ENCODE results near the gene PLA2G2D.
A peak's percentile ranks its signal among the peaks of the same experiment; 100 is the strongest.

Gene PLA2G2D, protein sequence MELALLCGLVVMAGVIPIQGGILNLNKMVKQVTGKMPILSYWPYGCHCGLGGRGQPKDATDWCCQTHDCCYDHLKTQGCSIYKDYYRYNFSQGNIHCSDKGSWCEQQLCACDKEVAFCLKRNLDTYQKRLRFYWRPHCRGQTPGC

DNA sequence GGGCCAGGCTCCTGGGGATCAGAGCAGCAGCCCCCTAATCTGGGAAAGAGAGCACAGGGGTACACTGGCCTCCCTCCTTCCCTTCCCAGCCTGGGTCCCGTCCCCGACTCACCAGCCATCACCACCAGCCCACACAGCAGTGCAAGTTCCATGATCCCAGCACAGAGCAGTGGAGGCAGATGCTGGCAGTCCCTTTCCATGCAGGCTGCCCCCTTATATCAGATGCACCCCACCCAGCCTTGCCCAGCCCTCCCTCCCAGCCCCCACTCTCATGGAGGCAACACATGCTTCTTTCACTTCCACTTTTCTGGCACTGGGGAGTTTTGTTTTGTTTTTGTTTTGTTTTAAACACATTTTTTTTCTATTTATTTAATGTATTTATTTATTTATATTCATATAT, at the start of gene PLA2G2D:
Gene PLA2G2D, minus strand, starts transcription at position 190 of the 400 bp plus-strand sequence. Its CDS starts 38 bp downstream, at position 152.
- no peak for DNase-seq (ENCODE audit: low read depth)

DNA sequence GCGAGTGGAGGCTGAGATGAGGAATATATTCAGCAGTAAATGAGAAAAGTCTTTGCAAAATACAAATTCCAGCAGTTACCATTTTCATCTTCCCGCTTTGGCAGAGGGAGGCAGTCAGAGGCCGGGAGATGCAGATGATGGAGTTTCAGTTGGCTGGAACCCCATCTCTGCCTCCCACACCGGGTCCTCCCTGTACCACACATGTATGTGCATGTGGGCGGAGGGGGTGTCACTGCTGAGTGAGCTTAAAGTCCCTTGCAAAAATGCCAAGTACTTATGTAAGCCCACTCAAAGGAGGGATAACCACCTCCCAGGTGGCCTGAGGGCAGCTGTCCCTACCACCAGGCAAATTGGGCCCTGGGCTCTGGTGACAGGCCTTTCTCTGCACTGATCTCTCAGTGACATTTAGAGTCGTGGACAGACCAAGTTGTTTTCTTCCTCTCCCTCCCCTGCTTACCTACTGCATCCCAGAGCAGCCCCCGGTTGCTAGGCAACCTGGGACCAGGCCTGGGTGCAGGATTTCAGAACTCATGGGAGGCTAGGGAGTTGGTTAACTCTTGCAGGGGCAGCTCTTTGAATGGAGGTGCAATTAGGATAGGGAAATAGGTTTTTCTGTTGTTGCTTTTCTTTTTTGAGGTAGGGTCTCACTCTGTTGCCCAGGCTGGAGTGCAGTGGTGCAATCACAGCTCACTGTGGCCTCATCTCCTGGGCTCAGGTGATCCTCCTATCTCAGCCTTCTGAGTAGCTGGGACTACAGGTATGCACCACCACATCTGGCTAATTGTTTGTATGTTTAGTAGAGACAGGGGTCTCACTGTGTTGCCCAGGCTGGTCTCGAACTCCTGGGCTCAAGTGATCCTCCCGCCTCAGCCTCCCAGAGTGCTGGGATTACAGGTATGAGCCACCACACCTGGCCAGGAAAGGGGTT, 49.5 kb upstream of the PLA2G2D start:
- DNase-seq (ENCODE audit: low read depth): no peak

DNA sequence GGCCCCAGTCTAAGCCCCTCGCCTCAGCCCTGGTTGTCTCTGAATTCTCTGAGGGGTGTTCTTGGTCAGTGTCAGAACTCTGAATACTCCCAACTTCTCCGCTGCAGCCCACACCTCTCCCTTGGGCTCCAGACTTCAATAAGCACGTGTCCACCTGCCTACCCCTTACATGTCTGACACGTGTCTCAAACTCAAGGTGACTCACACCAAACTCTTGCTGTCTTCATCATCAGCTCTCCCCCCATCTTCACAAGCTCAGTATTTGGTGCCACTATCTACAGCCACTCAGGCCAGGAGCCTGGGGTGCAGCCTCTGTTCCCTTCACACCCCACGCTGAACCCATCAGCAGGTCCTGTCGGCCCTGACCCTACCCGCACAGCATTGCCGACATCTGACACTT, 47.8 kb upstream of the PLA2G2D start:
- DNase-seq (ENCODE audit: low read depth): no peak

DNA sequence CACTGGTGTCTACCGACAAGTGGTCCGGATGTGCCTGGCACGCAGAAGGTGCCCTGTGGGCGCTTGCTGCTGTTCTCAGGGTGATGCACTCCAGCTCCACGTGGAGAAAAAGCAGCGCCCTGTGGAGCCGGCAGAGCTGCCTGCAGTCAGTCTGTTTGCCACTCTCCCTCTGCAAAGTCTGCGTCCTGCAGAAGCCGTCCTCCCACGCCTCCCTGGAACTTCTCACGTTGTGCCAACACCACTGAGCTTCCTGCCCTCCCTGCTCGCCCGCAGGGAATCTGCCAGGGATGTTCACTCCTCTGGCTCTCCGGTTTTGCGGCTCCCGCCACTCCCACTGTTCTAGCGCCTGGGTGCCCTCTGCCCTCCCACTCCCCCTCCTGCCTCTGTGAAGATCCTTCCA, 46.7 kb upstream of the PLA2G2D start:
- DNase-seq (ENCODE audit: low read depth): no peak

DNA sequence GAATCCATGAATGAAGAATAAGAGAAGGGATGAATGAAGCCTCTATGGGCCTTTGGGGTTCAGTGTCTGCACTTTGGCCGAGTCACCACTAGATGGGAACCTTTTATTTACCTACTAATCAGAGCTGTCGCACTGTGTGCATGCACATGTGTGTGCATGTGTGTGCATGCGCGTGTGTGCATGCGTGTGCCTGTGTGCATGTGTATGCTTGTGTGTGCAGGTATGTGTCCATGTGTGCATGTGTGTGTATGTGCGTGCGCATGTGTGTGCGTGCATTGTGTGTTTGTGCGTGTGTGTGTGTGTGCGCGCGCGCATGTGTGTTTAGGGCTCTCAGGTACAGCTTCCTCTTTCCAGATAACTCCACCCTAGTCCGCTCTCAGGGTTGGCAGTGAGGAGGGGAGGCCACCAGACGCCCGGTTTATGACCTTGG, 46.2 kb upstream of the PLA2G2D start:
- DNase-seq (ENCODE audit: low read depth): no peak

DNA sequence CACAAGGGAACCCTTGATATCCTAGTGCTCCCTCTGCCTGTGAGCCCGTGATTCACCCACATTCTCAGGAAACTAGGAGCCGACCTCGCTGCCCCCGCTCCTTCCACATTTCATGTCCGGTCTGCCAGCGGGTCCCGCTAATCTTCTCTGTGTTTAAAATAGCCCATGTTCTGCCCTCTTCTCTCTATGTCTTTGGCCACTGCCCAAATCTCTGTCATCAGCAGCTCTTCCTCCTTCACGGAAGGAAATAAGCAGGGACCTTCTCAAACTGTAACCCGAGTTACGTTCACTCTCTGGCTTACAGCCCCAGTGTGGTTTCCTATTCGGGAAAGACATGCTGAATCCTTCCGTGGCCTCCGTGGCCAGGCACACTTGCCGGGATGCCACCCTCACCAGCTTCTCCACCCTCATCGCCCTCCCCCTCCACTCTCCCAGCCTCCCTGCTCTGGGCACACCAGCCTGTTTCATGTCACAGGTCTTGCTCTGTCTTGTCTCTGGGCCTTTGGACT, 45.4 kb upstream of the PLA2G2D start:
- no peak for DNase-seq (ENCODE audit: low read depth)

DNA sequence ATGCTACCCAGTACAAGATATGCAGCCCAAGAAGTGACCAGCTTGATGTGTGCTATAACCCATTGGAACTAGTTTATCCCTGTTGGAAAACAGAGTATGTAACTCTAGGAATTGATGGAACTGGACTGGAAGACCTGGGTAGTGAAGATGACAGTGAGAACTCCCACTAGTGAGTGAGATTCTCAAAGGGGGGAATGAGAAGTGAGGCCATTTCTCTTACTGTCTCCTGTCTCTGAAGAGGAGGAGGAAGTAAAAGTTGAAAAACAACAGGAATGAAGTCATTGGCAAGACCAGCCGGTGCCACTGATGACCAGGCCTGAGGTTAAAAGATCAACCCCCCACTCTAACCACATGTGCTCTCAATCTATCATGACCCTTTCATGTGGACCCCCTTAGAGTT, 40.7 kb upstream of the PLA2G2D start:
- no peak for DNase-seq (ENCODE audit: low read depth)

DNA sequence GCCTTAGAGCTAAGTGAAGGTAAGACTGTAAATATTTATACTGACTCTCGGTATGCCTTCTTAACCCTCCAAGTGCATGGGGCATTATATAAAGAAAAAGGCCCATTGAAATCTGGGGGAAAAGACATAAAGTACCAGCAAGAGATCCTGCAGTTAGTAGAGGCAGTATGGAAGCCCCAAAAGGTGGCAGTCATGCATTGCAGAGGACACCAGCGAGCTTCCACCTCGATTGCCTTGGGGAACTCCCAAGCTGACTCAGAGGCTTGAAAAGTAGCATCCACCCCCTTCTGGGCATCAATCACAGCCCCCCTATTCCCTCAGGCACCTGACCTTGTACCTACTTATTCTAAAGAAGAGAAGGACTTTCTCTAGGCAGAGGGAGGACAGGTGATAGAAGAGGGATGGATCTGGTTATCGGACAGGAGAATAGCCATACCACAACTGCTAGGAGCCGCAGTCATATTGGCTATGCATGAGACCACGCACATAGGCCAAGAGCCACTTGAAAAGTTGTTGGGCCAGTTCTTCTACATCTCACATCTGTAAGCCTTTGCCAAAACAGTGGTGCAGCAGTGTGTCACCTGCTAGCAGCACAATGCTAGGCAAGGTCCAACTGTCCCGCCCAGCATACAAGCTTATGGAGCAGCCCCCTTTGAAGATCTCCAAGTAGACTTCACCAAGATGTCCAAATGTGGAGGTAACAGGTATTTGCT, 39.2 kb upstream of the PLA2G2D start:
- no peak for DNase-seq (ENCODE audit: low read depth)

DNA sequence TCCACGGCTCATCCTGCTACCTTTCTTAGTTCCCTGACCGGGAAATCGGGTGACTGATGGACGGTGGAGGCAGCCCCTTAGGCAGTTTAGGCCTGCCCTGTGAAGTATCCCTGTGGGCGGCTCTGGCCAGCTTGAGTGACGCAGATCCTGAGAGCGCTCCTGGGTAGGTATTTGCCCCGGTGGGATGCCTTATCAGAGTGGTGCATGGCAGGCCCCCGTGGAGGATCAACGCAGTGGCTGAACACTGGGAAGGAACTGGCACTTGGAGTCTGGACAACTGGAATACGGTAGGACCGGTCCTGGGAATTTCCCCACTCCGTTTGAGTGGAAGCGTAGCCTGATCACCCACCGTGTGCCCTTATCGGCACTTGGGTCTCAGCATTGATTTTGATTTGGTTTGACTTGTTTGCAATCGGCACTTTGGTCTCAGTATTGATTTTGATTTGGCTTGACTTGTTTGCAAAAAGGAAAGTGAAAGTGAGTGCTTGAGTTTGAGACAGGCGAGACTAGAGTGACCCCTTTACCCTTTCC, 35.0 kb upstream of the PLA2G2D start:
- DNase-seq (ENCODE audit: low read depth): no peak

DNA sequence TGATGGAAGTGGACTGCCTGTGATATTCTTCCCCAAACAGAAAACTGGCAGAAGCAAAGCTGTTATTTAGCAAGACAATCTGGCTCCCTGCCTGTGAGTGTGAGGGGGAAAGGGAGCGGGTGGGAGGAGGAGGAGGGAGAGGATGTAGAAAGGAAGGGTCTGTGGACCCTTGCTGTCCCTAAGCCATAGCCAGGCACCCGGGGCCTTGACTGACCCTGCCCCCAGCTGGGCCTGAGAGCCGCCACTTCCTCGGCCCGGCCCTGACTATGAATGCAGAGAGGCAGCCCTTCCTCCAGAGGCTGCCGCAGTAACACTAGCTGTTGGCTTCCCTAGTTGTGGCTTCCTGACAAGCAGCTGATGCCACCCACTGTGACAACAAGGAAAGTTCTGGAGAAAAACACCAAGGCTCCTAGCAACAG, 33.7 kb upstream of the PLA2G2D start:
- no peak for DNase-seq (ENCODE audit: low read depth)

DNA sequence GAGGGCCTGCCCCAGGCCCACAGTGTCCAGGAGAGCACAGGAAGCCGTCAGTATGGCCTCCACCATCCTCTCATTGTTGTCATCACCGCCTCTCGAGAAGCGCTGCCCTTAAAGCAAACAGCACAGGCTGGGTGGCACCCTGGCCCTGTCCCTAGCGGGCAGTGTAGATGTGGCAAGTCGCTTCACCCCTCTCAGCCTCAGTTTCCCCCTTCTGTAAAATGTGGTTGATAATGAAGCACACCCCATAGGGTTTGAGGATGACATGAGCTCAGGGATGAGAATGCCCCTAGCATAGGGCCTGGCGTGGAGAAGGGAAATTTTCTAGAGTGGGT, 33.2 kb upstream of the PLA2G2D start:
- DNase-seq (ENCODE audit: low read depth): no peak

DNA sequence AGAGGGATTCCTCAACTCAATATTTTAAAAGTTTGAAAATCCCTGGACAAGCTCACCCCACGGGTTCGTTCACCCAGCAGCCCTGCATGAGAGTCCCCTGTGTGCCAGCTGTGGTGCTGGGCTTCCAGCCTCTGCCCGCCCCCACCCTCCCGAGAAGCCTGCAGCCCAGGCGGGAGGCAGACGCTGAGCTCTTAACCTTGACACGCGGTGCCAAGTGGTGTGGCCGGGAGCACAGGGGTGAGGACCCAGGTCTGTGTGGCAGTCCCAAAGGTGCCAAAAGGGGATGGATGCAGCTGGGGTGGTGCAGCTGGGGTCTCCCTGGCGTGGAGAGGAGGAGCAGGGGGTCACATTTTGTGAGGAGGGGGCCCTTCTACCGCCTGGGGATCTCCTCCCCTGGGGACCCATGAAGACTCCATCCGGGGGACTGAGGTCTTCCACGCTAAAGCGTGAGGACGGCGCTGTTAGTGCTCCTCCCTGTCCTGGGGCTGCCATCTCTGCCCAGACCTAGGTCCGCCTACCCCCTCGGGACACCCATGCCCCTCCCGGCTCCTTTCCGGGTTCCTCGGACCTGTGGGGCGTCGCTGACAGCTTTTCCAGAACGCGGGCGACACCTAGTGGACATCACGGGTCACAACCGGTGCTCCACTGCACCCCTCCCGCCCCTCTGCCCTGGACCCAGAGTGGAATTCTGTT, 32.7 kb upstream of the PLA2G2D start:
- peak; percentile 27 for DNase-seq (ENCODE audit: low read depth)

DNA sequence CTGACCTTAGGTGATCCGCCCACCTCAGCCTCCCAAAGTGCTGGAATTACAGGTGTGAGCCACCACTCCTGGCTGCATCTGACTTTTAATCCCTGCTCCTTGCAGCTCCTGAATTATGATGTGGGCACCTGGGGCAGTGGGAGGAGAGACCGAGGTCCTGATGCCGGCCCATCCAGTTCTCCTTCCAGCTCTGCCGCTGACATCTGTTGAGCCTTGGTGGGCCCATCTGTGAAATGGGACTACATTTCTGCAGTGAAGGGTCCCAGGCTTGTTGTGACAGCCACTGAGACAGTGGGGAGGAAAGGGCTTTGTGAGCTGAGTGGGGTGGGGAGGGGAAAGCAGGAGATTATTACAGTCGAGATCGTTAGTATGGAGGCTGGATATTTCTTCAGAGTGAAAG, 31.6 kb upstream of the PLA2G2D start:
- no peak for DNase-seq (ENCODE audit: low read depth)

DNA sequence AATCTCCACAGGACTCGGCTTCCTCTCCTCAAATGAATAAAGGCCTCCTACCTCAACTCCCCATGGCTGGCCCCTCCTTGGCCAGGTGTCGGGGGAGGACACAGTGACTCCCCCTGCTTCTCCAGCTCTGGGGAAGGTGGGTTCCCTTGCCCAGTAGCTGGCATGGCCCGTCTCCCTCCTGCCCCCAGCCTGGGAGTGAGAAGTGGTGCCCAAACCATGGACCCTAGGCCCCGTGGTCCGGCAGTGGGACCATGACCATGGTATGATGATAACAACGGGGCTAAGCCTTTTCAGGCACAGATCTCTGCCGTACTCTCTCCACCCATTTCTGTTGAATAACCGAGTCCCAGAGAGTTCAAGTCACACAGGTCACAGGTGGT, 31.0 kb upstream of the PLA2G2D start:
- no peak for DNase-seq (ENCODE audit: low read depth)

DNA sequence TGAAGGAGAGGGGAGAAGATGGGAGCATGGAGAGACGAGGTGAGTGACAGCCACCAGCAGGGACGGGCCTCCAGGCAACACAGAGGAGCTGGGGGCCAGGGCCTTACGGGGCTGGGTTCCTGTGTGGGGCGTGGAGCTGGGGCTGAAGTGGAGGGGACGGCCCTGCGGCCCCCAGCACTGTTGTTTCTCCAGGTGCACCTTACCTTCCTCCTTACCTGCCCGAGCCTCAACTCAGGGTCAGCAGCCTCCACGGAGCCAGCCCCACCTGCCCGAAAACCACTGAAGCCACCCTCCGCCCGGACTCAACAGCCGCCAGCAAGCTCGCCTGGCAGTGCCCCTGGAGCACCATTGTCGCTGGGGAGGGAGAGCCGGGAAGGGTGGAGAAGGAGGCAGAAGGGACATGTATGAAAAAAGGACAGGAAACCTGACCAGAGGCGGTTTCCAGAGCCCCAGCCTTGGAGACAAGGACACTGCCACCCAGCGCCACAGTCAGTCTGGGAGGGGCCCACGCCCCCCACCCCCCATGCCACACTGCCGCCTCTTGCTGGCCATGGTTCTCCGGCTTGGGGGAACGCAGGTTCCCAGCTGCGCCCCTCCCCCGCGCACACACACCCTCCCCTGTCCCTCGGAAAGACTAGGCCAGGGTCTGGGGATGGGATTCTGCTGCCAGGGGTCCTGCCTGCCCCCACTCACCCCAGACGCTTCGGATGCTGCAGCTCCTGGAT, 30.4 kb upstream of the PLA2G2D start:
- no peak for DNase-seq (ENCODE audit: low read depth)

DNA sequence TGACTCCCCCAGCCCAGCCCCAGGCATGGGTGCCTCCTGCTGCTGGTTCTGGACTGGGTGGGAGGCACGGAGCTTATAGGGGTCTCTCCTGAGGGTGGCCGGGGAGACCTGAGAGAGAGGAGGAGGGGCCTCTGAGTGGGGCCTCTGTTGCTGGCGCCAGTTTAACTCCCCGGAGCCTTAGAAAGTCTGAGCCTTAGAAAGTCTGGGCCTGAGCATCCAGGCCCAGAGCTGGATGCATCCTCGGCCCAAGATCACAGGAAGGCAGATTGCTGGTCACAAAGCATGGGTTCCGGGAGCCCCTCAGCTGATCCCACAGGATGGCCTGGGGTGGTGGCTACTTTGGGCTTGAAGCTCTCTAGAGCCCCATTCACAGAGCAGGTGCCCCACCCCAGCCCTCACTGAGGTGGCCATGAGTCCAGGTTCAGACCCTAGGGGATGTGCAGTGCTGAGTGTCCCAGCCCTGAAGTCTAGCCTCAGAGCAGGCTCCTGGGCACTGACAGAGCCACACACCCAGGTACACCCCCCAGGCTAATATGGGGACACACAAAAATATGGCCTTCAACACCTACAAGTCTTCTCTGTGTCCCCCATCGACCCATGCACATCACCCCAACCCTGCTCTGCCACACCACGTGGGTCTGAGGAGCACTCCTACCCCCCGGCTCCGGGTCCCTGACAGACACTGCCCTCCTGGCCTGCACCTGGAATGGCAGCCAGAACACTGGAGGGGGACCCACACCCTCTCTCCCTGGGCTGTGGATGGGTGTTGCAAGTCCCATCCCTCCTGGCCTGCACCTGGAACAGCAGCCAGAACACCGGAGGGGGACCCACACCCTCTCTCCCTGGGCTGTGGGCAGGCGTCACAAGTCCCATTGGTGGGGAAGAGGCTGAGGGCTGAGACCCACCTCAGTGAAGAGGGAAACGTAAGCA, 29.5 kb upstream of the PLA2G2D start:
- DNase-seq (ENCODE audit: low read depth): no peak

DNA sequence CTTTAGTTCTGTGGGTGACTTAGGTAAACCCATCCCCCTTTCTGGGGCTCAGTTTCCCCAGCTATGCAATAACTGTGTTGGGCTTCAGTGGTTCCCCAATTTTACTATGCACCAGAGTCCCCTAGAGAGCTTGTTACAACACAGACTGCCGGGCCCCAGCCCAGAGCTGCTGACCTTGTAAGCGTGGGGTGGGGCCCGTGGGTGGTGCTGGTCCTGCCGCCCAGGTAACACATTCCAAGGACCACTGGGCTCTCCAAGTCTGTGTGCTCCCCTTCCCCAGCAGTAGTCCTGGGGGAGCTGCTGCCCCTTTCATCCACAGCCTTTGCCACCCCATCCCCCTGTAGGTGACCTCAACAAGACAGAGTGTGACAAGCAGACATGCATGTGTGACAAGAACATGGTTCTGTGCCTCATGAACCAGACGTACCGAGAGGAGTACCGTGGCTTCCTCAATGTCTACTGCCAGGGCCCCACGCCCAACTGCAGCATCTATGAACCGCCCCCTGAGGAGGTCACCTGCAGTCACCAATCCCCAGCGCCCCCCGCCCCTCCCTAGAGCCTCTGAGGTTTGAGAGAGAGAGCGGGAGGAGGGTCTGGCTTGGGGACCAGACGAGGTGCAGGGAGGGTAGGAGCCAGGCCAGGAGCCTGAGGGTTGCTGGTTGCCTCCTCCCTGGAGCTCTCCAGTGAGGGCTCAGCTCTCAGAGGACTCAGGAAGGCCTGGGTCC, 28.7 kb upstream of the PLA2G2D start:
- no peak for DNase-seq (ENCODE audit: low read depth)

DNA sequence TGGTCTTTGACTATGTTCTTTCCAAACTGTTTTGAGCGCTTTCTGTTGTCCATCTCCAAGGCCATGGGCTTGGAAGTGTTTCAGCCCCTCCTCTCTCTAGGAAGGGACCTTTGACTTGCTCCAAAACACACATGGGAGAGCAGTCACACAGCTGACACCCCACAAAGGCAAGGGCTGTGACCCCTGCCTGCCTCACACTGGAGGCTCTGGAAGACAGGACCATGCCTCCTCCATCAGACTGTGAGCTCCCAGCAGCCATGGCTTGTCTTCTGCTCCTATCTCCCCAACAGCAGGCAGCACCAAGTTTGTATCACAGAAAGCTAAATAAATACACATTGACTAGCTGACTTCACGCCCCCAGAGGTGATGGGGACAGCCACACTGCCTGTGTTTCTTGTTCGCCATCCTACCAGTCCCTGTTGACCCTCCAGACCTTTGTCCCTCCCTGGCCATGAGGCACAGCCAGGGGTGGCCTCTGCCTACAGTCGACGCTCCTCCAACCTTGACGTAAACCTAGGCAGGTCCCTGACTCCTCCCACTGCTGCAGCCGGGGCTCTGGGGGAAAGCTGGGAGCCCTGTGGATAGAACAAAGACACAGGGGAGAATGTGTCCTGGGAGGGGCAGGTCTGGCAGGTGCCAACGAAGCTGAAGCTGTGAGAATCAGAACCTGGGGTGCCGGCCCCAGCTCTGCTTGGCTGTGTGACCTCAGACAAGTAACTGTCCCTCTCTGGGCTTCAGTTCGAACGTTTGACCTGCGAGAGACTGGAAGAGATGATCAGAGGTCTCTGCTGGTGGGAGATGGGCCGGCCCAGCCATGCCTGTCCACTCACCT, 24.6 kb upstream of the PLA2G2D start:
- DNase-seq (ENCODE audit: low read depth): no peak

DNA sequence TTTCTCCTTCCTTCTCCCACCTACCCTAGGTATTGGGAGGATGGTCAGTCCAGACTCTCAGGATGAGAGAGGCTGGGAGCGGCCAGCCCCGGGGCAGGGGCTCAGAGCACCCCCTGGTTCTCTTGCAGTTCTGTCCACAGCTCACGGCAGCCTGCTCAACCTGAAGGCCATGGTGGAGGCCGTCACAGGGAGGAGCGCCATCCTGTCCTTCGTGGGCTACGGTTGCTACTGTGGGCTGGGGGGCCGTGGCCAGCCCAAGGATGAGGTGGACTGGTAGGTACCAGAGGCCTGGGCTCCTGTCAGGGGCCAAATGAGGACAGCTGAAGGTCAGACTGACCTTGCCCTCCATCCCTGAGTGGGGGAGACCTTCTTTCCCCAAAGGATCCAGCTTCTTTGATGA, 24.0 kb upstream of the PLA2G2D start:
- DNase-seq (ENCODE audit: low read depth): no peak

Measured in GM04504 (cell line).